Muscle of leg (tissue), 11 donors: ENCODE data around the gene CYP2J2. TPM values are rescaled to one million over a fixed set of nuclear protein-coding genes. Genes with fewer than 3 reads are reported as not detected.
A peak's percentile ranks its signal among the peaks of the same experiment; 100 is the strongest.
"Not testable (repeated sequence)": the region's sequence is repeated elsewhere in the genome, so short reads cannot be mapped to it uniquely, and the experiment has no call there.

Experiments used
- DNase-seq: peaks from one replicate; pipeline ENCODE4 v3.0.0; 2013
- H3K27ac ChIP-seq: one replicate; pipeline ENCODE4 v1.5.1; 2013; ENCODE audit warnings: mild to moderate bottlenecking, low read length, control low read depth
- H3K27me3 ChIP-seq: one replicate; pipeline ENCODE4 v1.6.1; 2013; ENCODE audit warnings: low read length; ENCODE audit not compliant: control insufficient read depth, insufficient read depth
- H3K36me3 ChIP-seq: one replicate; pipeline ENCODE4 v1.6.1; 2013; ENCODE audit warnings: low read length; ENCODE audit not compliant: control insufficient read depth, insufficient read depth
- H3K4me1 ChIP-seq: one replicate; pipeline ENCODE4 v1.6.1; 2013; ENCODE audit warnings: low read length; ENCODE audit not compliant: control insufficient read depth, insufficient read depth
- H3K4me3 ChIP-seq: one replicate; pipeline ENCODE4 v1.5.1; 2013; ENCODE audit warnings: low read length, control low read depth
- H3K9me3 ChIP-seq: replicated peaks from 2 replicates; pipeline ENCODE4 v1.6.1; 2013; ENCODE audit warnings: low read depth, low read length; ENCODE audit not compliant: control insufficient read depth
- WGBS: methylation state at CpG from one replicate; pipeline ENCODE4 v1.1.5; 2013; ENCODE audit warnings: missing lambda C conversion rate; ENCODE audit not compliant: insufficient coverage; 5-methylcytosine and 5-hydroxymethylcytosine counted together
- polyA plus RNA-seq, 8 donors: library from polyadenylated mRNA; unstranded; fragments of 120-200 nt; gene quantifications; one replicate each; pipeline versions ENCODE4 v1.2.1 to v1.2.3, GENCODE V29; 2013; ENCODE audit warnings: inconsistent platforms in 1 of 8, low replicate concordance in 1 of 8; ENCODE audit not compliant: insufficient read length in 8 of 8, insufficient read depth in 1 of 8
- total RNA-seq: library from RNA; stranded (reverse); fragments of 120-200 nt; gene quantifications from one replicate; pipeline ENCODE4 v1.2.4, GENCODE V29; 2013

The CYP2J2 gene
- total and polyA plus RNA-seq, 9 donors: 32.1 to 74.1 (median 52.6) TPM

- no peaks in the 10 kb centered on the region for H3K27me3 ChIP-seq
- DNase-seq: peak; percentile 71
- H3K36me3 ChIP-seq: no peaks in the 10 kb centered on the region
- H3K9me3 ChIP-seq: peaks cover 10% of the 10 kb centered on the region
- H3K27ac ChIP-seq: no peak overlapping the region
- H3K4me1 ChIP-seq: no peaks in the 10 kb centered on the region
- no peak overlapping the region for H3K4me3 ChIP-seq
- no CpG with 5 or more reads among the region's 5 CpGs for WGBS
These were observed 47.0 kb downstream of the CYP2J2 start for GRCh38 chr1:59879574-59879973.

GRCh38 chr1:59878370-59878769 is 48.2 kb downstream of the CYP2J2 start:
- Histone ChIP-seq H3K27ac (no peak overlapping the region), H3K9me3 (peaks cover 10% of the 10 kb centered on the region), H3K4me1 (no peaks in the 10 kb centered on the region), H3K36me3 (no peaks in the 10 kb centered on the region), H3K27me3 (no peaks in the 10 kb centered on the region), H3K4me3 (no peak overlapping the region)
- DNase-seq: no peak
- WGBS: 73% methylated on average over 2 of the region's 3 CpGs

GRCh38 chr1:59877108-59877682 is 49.4 kb downstream of the CYP2J2 start:
- Histone ChIP-seq H3K27ac (no peak overlapping the region), H3K9me3 (peaks cover 10% of the 10 kb centered on the region), H3K4me3 (no peak overlapping the region), H3K36me3 (no peaks in the 10 kb centered on the region), H3K27me3 (no peaks in the 10 kb centered on the region), H3K4me1 (no peaks in the 10 kb centered on the region)
- no peak for DNase-seq
- WGBS: 89% methylated on average over 1 of the region's 2 CpGs

- H3K4me3 ChIP-seq: no peak overlapping the region
- no peak for DNase-seq
- H3K4me1 ChIP-seq: no peaks in the 10 kb centered on the region
- H3K36me3 ChIP-seq: no peaks in the 10 kb centered on the region
- H3K27ac ChIP-seq: no peak overlapping the region
- H3K27me3 ChIP-seq: no peaks in the 10 kb centered on the region
- peaks cover 2% of the 10 kb centered on the region for H3K9me3 ChIP-seq
These were observed 54.8 kb downstream of the CYP2J2 start for GRCh38 chr1:59871746-59872145.

GRCh38 chr1:59866462-59866861 is 60.1 kb downstream of the CYP2J2 start:
- DNase-seq: no peak
- H3K9me3 ChIP-seq: no peaks in the 10 kb centered on the region
- H3K4me3 ChIP-seq: no peak overlapping the region
- no CpG with 5 or more reads among the region's 2 CpGs for WGBS
- H3K27me3 ChIP-seq: no peaks in the 10 kb centered on the region
- H3K27ac ChIP-seq: no peak overlapping the region
- H3K36me3 ChIP-seq: no peaks in the 10 kb centered on the region
- no peaks in the 10 kb centered on the region for H3K4me1 ChIP-seq

- Histone ChIP-seq H3K4me1 (no peaks in the 10 kb centered on the region), H3K27me3 (no peaks in the 10 kb centered on the region), H3K27ac (no peak overlapping the region), H3K4me3 (no peak overlapping the region), H3K9me3 (no peaks in the 10 kb centered on the region), H3K36me3 (no peaks in the 10 kb centered on the region)
- DNase-seq: no peak
- no CpG with 5 or more reads among the region's 5 CpGs for WGBS
These were observed 68.8 kb downstream of the CYP2J2 start for GRCh38 chr1:59857679-59858354.

- DNase-seq: no peak
- H3K4me3 ChIP-seq: no peak overlapping the region
- H3K36me3 ChIP-seq: no peaks in the 10 kb centered on the region
- H3K4me1 ChIP-seq: no peaks in the 10 kb centered on the region
- no peaks in the 10 kb centered on the region for H3K9me3 ChIP-seq
- 90% methylated on average over 4 of the region's 4 CpGs for WGBS
- H3K27ac ChIP-seq: no peak overlapping the region
- H3K27me3 ChIP-seq: no peaks in the 10 kb centered on the region
These were observed 69.7 kb downstream of the CYP2J2 start for GRCh38 chr1:59856725-59857338.

- H3K4me1 ChIP-seq, H3K36me3 ChIP-seq, DNase-seq, H3K27me3 ChIP-seq, H3K27ac ChIP-seq, H3K9me3 ChIP-seq, H3K4me3 ChIP-seq: not testable (repeated sequence)
- no CpG with 5 or more reads among the region's 1 CpG for WGBS
These were observed 71.3 kb downstream of the CYP2J2 start for GRCh38 chr1:59855297-59855696.

- DNase-seq: no peak
- Histone ChIP-seq H3K27ac (no peak overlapping the region), H3K27me3 (no peaks in the 10 kb centered on the region), H3K4me1 (no peaks in the 10 kb centered on the region), H3K9me3 (no peaks in the 10 kb centered on the region), H3K36me3 (no peaks in the 10 kb centered on the region), H3K4me3 (no peak overlapping the region)
- WGBS: 67% methylated on average over 1 of the region's 1 CpG
These were observed 74.5 kb downstream of the CYP2J2 start for GRCh38 chr1:59852117-59852516.

- no peaks in the 10 kb centered on the region for H3K4me1 ChIP-seq
- H3K36me3 ChIP-seq: no peaks in the 10 kb centered on the region
- no peak overlapping the region for H3K27ac ChIP-seq
- no peak for DNase-seq
- no peaks in the 10 kb centered on the region for H3K9me3 ChIP-seq
- no peak overlapping the region for H3K4me3 ChIP-seq
- no peaks in the 10 kb centered on the region for H3K27me3 ChIP-seq
- no CpG with 5 or more reads among the region's 2 CpGs for WGBS
These were observed 79.7 kb downstream of the CYP2J2 start for GRCh38 chr1:59846895-59847282.
